GM19324 (cell line): Measurements from ENCODE around the gene METTL16.
"Not testable (repeated sequence)": the region's sequence is repeated elsewhere in the genome, so short reads cannot be mapped to it uniquely, and the experiment has no call there.

ENCODE experiments used
- ATAC-seq: cut with Tn5 transposase; IDR thresholded peaks from one replicate; pipeline ENCODE4 v1.9.1; 2021; ENCODE audit warnings: mild to moderate bottlenecking, moderate library complexity; ENCODE audit not compliant: unreplicated experiment, low FRiP score

The METTL16 gene

GRCh38 chr17:2507015-2507414 lies 4.7 kb downstream of the METTL16 start:
- ATAC-seq = not testable (repeated sequence)

GRCh38 chr17:2503627-2504026 lies 8.1 kb downstream of the METTL16 start:
- no peak for ATAC-seq

DNA sequence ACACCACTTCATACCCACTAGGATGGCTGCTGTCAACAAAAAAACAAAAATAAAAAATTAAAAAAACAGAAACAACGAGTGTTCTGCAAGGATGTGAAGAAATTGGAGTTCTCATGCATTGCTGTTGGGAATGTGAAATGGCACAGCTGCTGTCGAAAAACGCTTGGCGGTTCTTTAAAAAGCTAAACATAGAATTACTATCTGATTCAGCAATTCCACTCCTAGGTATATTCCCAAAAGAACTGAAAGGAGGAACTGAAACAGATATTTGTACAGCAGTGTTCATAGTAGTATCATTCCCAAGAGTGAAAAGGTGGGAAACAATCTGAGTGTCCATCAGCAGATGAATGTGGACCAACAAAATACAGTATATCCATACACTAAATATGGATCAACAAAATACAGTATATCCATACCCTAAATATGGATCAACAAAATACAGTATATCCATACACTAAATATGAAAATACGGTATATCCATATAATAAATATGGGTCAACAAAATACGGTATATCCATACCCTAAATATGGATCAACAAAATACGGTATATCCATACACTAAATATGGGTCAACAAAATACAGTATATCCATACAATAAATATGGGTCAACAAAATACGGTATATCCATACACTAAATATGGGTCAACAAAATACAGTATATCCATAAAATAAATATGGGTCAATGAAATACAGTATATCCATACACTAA lies 8.7 kb downstream of the METTL16 start:
- no peak for ATAC-seq

- ATAC-seq = no peak
These were observed 11.2 kb downstream of the METTL16 start for GRCh38 chr17:2500446-2500845.

GRCh38 chr17:2489286-2489685 lies 22.4 kb downstream of the METTL16 start:
- ATAC-seq = not testable (repeated sequence)

DNA sequence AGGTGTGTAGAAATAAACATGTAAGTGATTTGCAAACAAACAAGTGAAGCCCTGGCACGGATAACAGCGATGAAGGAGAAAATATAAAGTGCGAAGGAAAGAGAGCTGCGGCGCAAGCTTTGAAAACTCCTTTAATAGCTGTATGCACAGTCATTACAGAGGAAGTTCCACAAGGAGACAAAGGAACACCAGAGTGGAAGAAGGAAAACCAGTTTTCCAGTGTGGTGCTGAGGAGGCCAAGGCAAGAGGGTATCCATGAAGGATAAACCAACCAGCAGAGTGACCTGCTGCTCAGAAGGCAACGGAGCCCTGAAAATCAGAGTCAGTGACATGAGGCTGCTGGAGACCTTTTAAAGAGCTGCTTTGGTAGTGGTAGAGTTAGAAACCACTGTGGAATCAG lies 24.4 kb downstream of the METTL16 start:
- no peak for ATAC-seq

DNA sequence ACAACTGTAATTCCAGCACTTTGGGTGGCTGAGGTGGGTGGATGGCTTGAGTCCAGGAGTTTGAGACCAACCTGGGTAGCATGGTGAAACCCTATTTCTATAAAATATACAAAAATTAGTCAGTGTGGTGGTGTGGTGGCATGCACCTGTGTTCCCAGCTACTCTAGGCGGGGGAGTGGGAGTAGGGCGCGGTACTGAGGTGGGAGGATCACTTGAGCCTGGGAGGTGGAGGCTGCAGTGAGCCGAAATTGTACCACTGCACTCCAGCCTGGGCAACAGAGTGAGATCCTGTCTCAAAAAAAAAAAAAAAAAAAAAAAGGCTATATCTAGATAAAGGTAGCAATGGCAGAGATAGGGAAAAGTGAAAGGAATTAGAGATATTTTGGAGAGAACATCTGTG lies 25.0 kb downstream of the METTL16 start:
- ATAC-seq = not testable (repeated sequence)

DNA sequence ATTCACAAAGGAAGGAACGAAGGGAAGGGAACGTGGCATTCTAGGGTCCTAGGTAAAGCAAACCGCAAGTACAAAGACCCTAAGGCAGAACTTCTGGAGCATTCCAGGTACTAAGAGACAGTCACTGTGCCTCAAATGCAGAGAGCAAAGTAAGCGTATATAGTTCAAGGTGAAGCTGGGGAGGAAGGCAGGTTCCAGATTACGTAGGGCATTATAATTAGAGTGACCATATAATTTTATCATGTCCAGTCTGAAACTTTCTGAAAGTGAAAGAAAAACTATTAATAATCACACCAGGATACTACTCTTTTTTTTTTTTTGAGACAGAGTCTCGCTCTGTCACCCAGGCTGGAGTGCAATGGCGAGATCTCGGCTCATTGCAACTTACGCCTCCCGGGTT lies 25.7 kb downstream of the METTL16 start:
- no peak for ATAC-seq

DNA sequence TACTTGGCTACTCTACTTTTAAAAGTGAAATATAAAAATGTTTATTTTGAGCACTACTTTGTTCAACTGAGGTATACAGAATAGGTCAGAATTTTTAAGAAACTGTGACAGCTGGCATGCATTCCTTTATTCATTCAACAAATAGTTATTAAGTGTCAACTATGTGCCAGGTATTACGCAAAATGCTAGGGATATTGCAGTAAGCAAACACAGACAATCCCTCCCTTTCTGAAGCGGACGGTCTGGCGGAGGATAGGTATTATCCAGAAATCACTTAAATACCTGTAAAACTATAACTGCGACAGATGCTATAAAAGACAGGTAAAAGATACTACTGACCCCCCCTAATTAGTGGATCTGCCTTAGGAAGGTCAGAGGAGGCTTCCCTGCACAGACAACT lies 26.1 kb downstream of the METTL16 start:
- ATAC-seq = no peak

GRCh38 chr17:2484876-2485275 lies 26.8 kb downstream of the METTL16 start:
- no peak for ATAC-seq

DNA sequence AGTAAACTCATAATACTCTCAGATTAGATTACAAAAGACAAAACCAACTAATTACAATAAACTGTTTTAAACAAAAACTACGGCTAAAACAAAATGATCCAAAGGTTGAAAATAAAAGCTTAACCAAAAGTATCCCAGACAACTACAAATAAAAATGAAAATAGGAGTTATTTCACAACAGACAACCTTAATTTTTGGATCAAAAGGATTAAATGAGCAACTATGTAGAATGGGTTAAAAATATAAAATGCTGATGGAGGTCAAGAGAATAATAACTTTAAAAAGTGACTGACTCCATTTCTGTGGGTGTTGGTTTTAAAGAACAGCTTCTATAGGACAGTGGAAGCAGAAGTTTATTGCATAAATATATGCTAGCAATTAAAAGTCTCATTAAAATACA lies 28.6 kb downstream of the METTL16 start:
- ATAC-seq = no peak

DNA sequence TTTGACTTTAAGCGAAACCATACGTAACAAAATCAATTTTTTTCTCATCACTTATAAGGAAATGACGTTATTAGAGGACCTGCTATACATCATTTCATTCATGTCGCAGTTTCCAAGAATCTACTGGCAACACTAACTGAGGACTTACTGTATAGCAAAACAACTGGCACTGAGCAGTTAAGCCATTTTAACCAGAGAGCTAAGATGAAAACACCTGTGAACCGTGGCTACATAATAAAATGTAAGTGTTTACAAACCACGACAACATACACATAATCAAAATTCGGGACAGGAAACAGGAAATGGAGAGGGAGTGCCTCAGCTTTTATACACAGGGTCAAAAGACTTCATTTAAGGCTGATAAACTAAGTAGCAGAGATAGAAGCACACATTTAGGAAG lies 29.5 kb downstream of the METTL16 start:
- no peak for ATAC-seq

DNA sequence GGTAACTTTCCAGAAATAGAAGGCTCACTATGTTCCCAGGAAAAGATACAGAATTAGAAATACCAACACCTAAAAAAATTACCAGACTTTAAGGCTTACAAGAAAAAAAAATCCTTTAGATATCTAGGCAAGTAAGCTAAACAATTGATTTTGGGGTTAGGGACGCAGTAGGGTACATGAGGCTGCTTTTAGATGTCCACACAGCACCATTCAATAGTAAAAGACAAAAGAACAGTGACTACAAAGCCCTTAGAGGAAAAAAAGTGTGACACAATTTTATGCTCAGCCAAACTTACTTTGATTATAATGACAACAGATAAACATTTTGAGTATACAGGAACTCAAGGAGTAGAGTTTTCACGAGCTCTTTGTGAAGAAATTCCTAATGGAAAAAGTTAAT lies 29.9 kb downstream of the METTL16 start:
- ATAC-seq = no peak

- ATAC-seq = no peak
These were observed 33.2 kb downstream of the METTL16 start for GRCh38 chr17:2478458-2478857.

GRCh38 chr17:2475056-2475455 lies 36.6 kb downstream of the METTL16 start:
- no peak for ATAC-seq

- no peak for ATAC-seq
These were observed 37.3 kb downstream of the METTL16 start for GRCh38 chr17:2474371-2474770.

DNA sequence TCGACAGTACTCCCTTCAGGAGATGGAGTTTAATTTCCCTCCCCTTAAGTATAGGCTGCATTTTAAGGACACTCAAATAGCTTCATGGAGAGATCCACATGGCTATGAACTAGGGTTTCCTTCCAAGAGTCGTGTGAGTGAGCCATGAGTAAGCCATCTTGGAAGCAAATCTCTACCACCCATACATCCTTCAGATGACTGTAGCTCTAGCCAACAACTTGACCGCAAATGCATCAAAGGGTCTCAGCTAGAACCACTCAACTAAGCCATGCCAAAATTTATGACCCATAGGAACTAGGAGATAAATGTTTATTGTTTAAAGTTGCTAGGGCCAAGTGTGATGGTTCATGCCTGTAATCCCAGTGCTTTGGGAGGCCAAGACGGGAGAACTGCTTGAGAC lies 43.4 kb downstream of the METTL16 start:
- no peak for ATAC-seq

DNA sequence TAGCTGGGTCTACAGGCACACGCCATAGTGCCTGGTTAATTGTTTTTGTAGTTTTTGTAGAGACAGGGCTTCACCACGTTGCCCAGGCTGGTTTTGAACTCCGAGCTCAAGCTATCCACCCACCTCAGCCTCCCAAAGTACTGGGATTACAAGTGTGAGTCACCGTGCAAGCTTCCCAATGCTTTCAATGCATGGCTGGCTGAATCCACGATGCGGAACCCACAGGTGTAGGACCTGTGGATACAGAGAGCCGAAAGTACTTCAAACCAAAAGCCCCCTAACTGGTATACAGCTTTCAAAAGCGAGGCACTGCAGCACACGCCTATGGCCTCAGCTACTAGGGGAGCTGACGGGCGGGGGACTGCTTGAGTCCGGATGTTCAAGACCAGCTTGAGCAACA lies 44.8 kb downstream of the METTL16 start:
- ATAC-seq = no peak

GRCh38 chr17:2462481-2462880 lies 49.2 kb downstream of the METTL16 start:
- no peak for ATAC-seq

- ATAC-seq = no peak
These were observed 51.8 kb downstream of the METTL16 start for GRCh38 chr17:2459917-2460271.

DNA sequence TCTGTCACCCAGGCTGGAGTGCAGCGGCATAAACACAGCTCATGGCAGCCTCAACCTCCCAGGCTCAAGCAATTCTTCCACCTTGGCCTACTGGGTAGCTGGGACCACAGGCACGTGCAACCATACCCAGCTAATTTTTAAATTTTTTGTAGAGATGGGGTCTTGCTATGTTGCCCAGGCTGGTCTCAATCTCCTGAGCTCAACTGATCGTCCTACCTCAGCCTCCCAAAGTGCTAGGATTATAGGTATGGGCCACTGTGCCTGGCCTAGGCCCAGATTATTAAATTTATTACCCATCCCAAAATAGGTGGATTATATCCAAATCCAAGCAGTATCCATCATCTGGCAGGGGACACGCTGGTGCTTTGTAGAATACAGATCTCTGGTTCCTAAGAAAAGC lies 53.8 kb downstream of the METTL16 start:
- ATAC-seq = no peak

DNA sequence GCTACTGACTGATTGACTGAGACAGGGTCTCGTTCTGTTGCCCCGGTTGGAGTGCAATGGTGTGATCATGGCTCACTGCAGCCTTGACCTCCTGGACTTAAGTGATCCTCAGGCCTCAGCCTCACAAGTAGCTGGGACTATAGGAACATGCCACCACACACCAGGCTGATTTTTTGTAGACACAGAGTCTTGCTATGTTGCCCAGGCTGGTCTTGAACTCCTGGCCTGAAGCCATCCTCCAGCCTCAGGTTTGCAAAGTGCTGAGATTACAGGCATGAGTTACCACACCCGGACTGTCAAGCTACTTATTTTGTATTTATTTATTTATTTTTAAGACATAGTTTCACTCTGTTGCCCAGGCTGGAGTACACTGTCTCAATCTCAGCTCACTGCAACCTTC lies 55.2 kb downstream of the METTL16 start:
- no peak for ATAC-seq

GRCh38 chr17:2455956-2456355 lies 55.7 kb downstream of the METTL16 start:
- ATAC-seq = no peak
